ENCODE measurements around the gene MSL1. TPM values are rescaled to one million over a fixed set of nuclear protein-coding genes. Genes with fewer than 3 reads are reported as not detected.

Gene MSL1
- total RNA-seq: 35.6 and 41.2 TPM in 2 replicates

GRCh38 chr17:40121181-40122135 lies at the start of gene MSL1:
MSL1 (plus strand) TSS chr17:40121971; CDS start chr17:40122613, 642 bp downstream.

GRCh38 chr17:40100419-40100668 lies 21.4 kb upstream of the MSL1 start, which contains the start of gene NR1D1:
NR1D1 (minus strand) TSS chr17:40100589; CDS start chr17:40100094, 495 bp downstream.

DNA sequence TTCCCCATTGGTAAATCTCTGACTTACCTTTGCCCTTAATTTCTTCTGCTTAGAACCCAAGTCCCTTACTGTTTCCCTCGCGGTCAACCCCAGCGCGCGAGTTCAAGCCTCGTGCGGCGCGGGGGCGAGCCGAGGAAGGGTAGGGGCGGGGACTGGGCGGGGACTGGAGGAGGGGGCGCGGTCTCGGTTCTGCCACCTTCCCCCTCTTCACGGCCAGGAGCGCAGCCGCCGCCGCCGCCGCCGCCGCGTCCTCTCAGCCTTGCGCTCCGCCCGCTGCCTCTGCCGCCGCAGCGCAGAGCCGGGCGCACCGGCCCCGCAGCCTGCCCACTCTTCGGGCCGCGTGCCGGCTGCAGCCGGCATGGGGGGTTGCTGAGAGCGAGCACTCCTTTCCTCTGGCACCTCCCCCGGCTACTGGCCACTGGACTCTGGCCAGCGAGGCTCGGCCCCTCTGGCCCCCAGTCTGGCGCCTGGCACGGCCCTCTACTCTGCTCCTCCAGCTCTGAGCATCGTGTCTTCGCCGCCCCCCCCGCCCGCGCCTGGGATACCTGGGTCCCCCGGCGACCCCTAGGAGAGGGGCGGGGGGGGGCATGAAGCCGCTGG lies 55.6 kb downstream of the MSL1 start, which contains the start of gene RAPGEFL1:
Gene RAPGEFL1 (plus strand): TSS at position 196 of the 600 bp plus-strand sequence. CDS start 392 bp downstream, at position 588.

Other genes with a start within 250 kb of the MSL1 start
- 12.5 and 16.2 TPM in 2 replicates for gene GSDMB, start 203.3 kb upstream of the MSL1 start, total RNA-seq
- gene ORMDL3, start 194.4 kb upstream of the MSL1 start, total RNA-seq: 68.2 and 94.4 TPM in 2 replicates
- not detected in 2 replicates for gene LRRC3C, start 194.2 kb upstream of the MSL1 start, total RNA-seq
- not detected in 2 replicates for gene GSDMA, start 159.0 kb upstream of the MSL1 start, total RNA-seq
- 99.8 and 128 TPM in 2 replicates for gene PSMD3, start 141.2 kb upstream of the MSL1 start, total RNA-seq
- 2.3 and 3.9 TPM in 2 replicates for gene CSF3, start 106.5 kb upstream of the MSL1 start, total RNA-seq
- 38.6 and 53.1 TPM in 2 replicates for gene MED24, start 67.6 kb upstream of the MSL1 start, total RNA-seq
- gene THRA, start 59.0 kb upstream of the MSL1 start, total RNA-seq: 29.4 and 34.6 TPM in 2 replicates
- gene NR1D1, start 21.4 kb upstream of the MSL1 start, total RNA-seq: 0.89 and 1.7 TPM in 2 replicates
- 20.5 and 29.2 TPM in 2 replicates for gene CASC3, start 18.6 kb downstream of the MSL1 start, total RNA-seq
- 1.8 and 3.0 TPM in 2 replicates for gene RAPGEFL1, start 55.5 kb downstream of the MSL1 start, total RNA-seq
- 6.2 and 11.8 TPM in 2 replicates for gene WIPF2, start 97.3 kb downstream of the MSL1 start, total RNA-seq
- gene CDC6, start 165.9 kb downstream of the MSL1 start, total RNA-seq: 2.1 and 11.8 TPM in 2 replicates
- gene RARA, start 187.2 kb downstream of the MSL1 start, total RNA-seq: 5.9 and 10.1 TPM in 2 replicates
- 0.69 TPM in 1 of 2 replicates, not detected in the other for gene GJD3, start 242.8 kb downstream of the MSL1 start, total RNA-seq